IgD-negative memory B cell (primary cell): ENCODE results near the gene RSPH10B2. TPM values are rescaled to one million over a fixed set of nuclear protein-coding genes. Genes with fewer than 3 reads are reported as not detected.
"Not testable (repeated sequence)": the region's sequence is repeated elsewhere in the genome, so short reads cannot be mapped to it uniquely, and the experiment has no call there.

Experiments
- H3K27ac Mint-ChIP-seq, 3 donors: one replicate each; pipeline ENCODE4 v1.8.0; 2020 to 2022; ENCODE audit warnings: mild to moderate bottlenecking in 3 of 3, mixed read lengths in 3 of 3, moderate library complexity in 1 of 3
- H3K27me3 Mint-ChIP-seq: one replicate; pipeline ENCODE4 v1.8.0; 2021; ENCODE audit warnings: mixed read lengths
- H3K36me3 Mint-ChIP-seq: one replicate; pipeline ENCODE4 v1.8.0; 2020; ENCODE audit warnings: mild to moderate bottlenecking, mixed read lengths
- H3K4me1 Mint-ChIP-seq, 3 donors: one replicate each; pipeline ENCODE4 v1.8.0; 2020 to 2022; ENCODE audit warnings: mixed read lengths in 3 of 3, mild to moderate bottlenecking in 1 of 3
- H3K4me3 Mint-ChIP-seq, 4 donors: one replicate each; pipeline ENCODE4 v1.8.0; 2020 to 2022; ENCODE audit warnings: mild to moderate bottlenecking in 4 of 4, mixed read lengths in 4 of 4, moderate library complexity in 3 of 4
- H3K9me3 Mint-ChIP-seq, 3 donors: one replicate each; pipeline ENCODE4 v1.8.0; 2020 to 2021; ENCODE audit warnings: mixed read lengths in 3 of 3, mild to moderate bottlenecking in 1 of 3
- polyA plus RNA-seq: library from polyadenylated mRNA; unstranded; fragments of 300-500 nt; fragmentation: Illumina TruSeq; gene quantifications from one replicate; pipeline ENCODE4 v1.2.3, GENCODE V29; 2021

RSPH10B2 gene
- polyA plus RNA-seq, 1 donor from 2014 or later = not detected

DNA sequence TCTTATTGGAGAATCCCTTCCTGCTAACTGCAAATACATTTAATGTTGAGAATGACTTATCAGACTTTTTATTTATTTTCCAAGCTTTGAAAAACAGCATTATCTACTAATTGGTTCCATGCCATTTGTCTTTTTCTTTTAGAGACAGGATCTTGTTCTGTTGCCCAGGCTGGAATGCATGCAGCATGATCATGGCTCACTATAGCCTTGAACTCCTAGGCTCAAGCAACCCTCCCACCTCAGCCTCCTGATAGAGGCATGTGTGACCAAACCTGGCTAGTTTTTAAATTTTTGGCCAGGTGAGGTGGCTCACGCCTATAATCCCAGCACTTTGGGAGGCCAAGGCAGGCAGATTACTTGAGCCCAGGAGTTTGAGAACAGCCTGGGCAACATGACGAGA is 59.1 kb downstream of the RSPH10B2 start:
- not testable (repeated sequence) for H3K36me3 Mint-ChIP-seq, H3K4me3 Mint-ChIP-seq, H3K27me3 Mint-ChIP-seq, H3K27ac Mint-ChIP-seq, H3K9me3 Mint-ChIP-seq, H3K4me1 Mint-ChIP-seq

DNA sequence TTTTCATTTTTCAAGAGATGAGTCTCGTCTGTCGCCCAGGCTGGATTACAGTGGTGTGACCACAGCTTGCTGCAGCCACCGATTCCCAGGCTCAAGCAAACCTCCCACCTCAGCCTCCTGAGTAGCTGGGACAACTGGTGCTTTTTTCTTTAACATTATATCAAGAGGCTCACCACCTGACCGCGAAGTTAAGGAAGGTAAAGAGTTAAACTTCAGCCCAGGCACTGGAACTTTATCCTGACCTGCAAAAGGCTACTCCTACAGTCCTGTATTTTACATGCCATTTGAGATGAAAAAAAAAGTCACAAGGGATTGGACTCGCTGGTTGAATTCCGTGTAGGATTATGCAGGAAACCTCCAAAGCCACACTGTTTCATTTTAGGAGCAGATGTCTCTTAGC is 61.6 kb downstream of the RSPH10B2 start:
- not testable (repeated sequence) for H3K4me3 Mint-ChIP-seq, H3K36me3 Mint-ChIP-seq, H3K27ac Mint-ChIP-seq, H3K4me1 Mint-ChIP-seq, H3K9me3 Mint-ChIP-seq, H3K27me3 Mint-ChIP-seq

DNA sequence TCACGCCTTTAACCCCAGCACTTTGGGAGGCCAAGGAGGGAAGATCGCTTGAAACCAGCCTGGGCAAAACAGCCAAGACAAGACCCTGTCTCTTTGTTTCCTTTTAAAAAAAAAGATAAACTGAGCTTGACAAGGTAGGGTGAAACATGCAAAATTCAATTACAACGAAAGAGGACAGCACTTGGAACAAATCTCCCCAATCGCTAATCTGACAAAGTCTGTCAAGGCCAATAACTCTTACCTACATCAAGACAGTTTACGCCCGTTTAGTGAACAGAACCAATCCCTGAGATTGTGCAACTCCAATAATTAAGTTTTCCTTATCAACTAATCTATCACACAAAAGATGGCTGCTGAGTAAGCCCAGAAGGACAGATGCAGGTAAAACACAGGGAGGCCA is 67.7 kb downstream of the RSPH10B2 start:
- H3K9me3 Mint-ChIP-seq, H3K27me3 Mint-ChIP-seq, H3K36me3 Mint-ChIP-seq, H3K4me3 Mint-ChIP-seq, H3K4me1 Mint-ChIP-seq: not testable (repeated sequence)
- peak overlapping the region in 1 of 3 donors; percentile 81 for H3K27ac Mint-ChIP-seq

DNA sequence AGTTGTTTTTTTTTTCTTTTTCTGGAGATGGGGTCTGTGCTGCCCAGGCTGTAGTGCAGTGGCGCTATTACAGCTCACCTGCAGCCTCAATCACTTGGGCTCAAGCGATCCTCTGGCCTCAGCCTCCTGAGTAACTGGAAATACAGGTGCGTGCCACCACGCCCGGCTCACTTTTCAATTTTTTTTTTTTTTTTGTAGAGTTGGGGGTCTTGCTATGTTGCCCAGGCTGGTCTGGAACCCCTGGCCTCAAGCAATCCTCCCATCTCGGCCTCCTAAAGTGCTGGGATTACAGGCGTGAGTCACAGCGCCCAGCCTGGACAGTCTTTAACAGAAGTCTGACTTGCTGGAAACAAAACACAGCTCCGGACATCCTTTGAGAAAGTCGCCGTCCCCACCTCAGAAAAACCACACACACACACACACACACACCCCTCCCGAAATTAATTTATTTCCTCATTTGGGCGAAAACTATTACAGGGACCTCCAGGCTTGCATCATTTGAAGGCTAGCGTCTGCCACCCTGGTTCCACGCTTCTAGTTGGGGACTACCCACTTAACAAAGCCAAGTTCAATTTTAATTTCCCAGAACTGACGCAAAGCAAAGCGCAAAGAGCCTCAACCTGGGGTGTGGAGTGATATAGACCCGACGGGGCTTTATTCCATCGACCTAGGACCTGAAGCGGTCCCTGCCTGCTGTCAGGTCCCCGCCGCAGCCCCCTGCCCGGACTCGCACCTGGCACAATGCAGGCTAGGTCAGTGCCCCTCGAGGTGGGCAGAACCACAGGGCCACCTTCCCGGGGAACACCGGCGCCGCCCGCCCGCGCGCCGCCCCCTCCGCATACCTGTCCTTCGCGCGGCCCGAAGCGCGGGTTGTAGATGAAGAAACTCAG is 71.6 kb downstream of the RSPH10B2 start:
- H3K4me1 Mint-ChIP-seq, H3K36me3 Mint-ChIP-seq, H3K27me3 Mint-ChIP-seq, H3K9me3 Mint-ChIP-seq: not testable (repeated sequence)
- Mint-ChIP-seq H3K4me3 (peak overlapping the region in 3 of 4 donors; percentile 55 to 98 (median 78)), H3K27ac (peak overlapping the region in 1 of 3 donors; percentile 91)

DNA sequence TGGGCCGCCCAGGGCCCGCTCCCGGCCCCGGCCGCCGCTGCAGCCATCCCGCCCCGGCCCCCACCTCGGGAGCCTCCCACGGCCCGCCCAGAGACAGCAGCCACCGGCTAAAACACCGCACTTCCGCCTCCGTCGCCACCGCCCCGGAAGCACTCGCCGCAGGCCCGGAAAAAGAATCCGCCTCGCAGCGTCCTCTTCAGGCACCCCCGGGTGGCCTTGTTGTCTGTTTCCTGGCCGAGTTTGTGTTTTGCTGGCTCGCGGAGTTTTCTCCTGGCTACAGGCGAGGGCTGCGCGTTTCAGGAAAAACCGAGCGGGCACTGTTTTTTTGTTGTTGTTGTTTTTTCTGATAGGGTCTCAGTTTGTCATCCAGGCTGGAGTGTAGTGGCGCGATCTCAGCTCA is 72.2 kb downstream of the RSPH10B2 start, which contains the start of gene CCZ1B:
TSS of gene CCZ1B (minus strand) at position 125 of the 400 bp plus-strand sequence. CDS start at position 47, 78 bp downstream.
- Mint-ChIP-seq H3K27ac (peak within 1 kb of the TSS; percentile 79 to 91 (median 91)), H3K4me3 (peak within 1 kb of the TSS; percentile 95 to 98 (median 98))
- not testable (repeated sequence) for H3K27me3 Mint-ChIP-seq, H3K36me3 Mint-ChIP-seq, H3K9me3 Mint-ChIP-seq, H3K4me1 Mint-ChIP-seq

DNA sequence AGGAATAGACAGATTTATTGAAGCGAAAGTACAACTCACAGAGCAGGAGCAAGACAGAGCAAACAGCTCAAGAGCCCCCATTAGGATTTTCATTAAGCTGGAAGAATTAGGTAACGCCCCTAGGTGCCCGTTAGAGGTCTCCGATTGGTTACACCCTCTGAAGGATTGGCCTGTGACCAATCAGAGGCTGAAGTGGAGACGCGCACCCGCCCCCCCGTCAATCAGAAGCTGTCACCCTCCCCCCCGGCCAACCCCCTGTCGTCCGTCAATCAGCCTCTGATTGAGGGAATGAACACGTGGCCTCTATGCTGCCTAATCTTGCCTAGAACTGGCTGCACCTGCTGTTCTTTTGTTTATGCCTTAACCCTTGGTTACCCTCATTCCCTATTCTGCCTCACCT is 73.3 kb downstream of the RSPH10B2 start:
- not testable (repeated sequence) for H3K4me1 Mint-ChIP-seq, H3K27me3 Mint-ChIP-seq
- H3K27ac Mint-ChIP-seq = peak overlapping the region in 1 of 3 donors; percentile 67

DNA sequence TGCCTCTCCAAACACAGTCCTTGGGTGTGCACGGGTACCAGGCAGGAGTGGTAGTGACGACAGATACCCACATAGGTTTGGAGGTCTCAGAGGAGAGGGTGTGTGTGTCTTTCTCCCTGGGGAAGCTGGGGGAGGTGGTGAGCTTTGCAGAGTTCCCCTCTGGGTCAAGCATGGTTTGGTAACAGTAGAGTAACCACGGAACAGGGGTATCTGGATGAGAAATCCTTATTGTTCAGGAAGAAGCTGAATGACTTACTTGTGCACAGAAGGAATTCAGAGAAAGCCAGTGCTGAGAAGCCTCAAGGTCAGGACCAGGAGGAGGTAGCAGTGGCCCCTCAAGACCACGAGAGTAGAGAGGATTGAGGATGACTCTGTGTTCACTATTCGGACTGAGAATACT is 75.7 kb downstream of the RSPH10B2 start:
- not testable (repeated sequence) for H3K9me3 Mint-ChIP-seq, H3K4me1 Mint-ChIP-seq, H3K36me3 Mint-ChIP-seq, H3K27ac Mint-ChIP-seq
- Mint-ChIP-seq H3K4me3 (peak overlapping the region in 1 of 4 donors; percentile 12), H3K27me3 (peaks cover 11% of the 10 kb centered on the region)

More for the DNA sequence above, 73.3 kb downstream of the RSPH10B2 start:
- H3K4me3 Mint-ChIP-seq = peak overlapping the region in 2 of 4 donors; percentile 58 to 68
- H3K36me3 Mint-ChIP-seq, H3K9me3 Mint-ChIP-seq: not testable (repeated sequence)

DNA sequence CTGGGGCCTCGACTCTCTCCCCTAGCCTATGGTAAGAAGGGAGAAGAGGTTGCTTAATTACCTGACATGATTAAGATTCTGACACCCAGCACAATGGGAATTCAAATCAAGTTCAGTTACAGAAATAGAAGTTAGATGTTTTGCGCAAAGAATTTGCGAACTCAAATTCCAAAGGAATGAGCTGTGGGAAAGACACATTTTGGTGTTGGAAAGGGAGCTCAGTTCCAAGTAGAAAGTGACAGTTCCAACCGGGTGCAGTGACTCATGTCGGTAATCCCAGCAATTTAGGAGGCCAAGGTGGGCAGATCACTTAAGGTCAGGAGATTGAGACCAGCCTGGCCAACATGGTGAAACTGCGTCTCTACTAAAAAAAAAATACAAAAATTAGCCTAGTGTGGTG is 76.1 kb downstream of the RSPH10B2 start:
- not testable (repeated sequence) for H3K4me1 Mint-ChIP-seq, H3K36me3 Mint-ChIP-seq, H3K27ac Mint-ChIP-seq

DNA sequence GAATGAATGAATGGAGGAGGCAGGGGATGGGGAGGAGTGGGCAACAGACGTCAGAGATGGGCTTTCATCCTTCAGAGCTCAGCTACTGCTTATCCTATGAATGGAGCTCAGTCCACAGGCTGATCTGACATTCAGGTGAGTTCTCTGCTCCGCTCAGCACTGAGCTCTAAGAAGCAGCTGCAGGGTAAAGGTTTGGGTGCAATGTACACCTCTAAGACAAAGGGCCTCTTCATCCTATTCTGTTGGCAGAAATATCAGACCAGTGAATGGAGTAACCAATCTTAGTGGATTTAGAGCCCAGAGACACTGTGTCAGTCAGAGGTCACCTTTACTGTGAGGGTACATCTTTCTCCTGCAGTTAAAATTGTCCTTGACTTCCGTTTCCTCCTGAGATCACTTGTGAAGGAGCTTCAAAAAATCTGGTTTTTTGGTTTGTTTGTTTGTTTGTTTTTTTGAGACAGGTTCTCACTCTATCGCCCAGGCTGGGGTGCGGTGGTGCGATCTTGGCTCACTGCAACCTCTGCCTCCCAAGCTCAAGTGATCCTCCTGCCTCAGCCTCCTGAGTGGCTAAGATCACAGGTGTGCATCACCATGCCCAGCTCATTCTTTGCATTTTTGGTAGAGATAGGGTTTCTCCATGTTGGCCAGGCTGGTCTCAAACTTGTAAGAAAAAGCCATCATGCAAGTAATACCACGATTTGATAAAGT is 77.3 kb downstream of the RSPH10B2 start:
- H3K27ac Mint-ChIP-seq = no peak overlapping the region
- no peak overlapping the region for H3K4me3 Mint-ChIP-seq
- no peaks in the 10 kb centered on the region for H3K36me3 Mint-ChIP-seq
- peaks cover 0 to 2% (median 0%) of the 10 kb centered on the region in 3 donors for H3K9me3 Mint-ChIP-seq
- peaks cover 18% of the 10 kb centered on the region for H3K27me3 Mint-ChIP-seq
- peaks cover 0 to 2% (median 1%) of the 10 kb centered on the region in 3 donors for H3K4me1 Mint-ChIP-seq

More for the DNA sequence above, 76.1 kb downstream of the RSPH10B2 start:
- Mint-ChIP-seq H3K4me3 (peak overlapping the region in 1 of 4 donors; percentile 3), H3K27me3 (peaks cover 11% of the 10 kb centered on the region)
- H3K9me3 Mint-ChIP-seq = not testable (repeated sequence)

DNA sequence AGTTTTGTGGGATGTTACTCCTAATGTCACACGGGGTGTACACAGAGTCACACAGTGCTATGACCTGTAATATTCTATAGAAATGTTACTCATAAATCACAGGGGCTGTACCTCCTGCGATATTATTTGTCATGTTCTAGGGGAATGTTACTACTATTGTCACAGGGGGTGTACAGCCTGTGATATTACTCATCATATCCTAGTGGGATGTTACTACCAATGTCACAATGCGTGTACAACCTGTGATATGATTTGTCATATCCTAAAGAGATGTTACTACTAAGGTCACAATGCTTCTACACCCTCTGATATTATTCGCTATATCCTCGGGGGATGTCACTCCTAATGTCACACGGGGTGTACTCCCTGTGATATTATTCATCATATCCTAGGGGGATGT is 79.7 kb downstream of the RSPH10B2 start:
- peaks cover 21% of the 10 kb centered on the region for H3K27me3 Mint-ChIP-seq
- H3K36me3 Mint-ChIP-seq = peaks cover 2% of the 10 kb centered on the region
- no peaks in the 10 kb centered on the region for H3K4me1 Mint-ChIP-seq

DNA sequence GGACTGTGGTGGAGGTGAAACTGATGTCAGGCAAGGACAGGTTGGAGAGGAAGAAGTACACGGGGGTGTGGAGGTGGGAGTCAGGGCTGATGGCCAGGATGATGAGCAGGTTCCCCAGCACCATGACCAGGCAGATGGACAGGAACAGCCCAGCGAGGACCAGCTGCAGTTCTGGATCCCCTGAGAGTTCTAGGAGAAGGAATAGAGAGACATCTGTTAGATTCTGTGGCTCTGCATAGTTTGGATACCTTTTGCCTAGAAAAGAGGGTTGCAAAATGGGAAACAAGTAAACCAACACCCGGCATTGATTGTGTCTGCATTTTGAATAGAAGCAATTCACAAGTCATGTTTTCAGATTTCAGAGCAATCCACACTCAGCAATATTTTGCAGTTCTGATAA is 81.6 kb downstream of the RSPH10B2 start:
- H3K4me3 Mint-ChIP-seq, H3K27ac Mint-ChIP-seq, H3K4me1 Mint-ChIP-seq, H3K9me3 Mint-ChIP-seq, H3K36me3 Mint-ChIP-seq: not testable (repeated sequence)
- peaks cover 18% of the 10 kb centered on the region for H3K27me3 Mint-ChIP-seq

More for the DNA sequence above, 79.7 kb downstream of the RSPH10B2 start:
- H3K4me3 Mint-ChIP-seq = no peak overlapping the region
- no peak overlapping the region for H3K27ac Mint-ChIP-seq
- no peaks in the 10 kb centered on the region for H3K9me3 Mint-ChIP-seq

DNA sequence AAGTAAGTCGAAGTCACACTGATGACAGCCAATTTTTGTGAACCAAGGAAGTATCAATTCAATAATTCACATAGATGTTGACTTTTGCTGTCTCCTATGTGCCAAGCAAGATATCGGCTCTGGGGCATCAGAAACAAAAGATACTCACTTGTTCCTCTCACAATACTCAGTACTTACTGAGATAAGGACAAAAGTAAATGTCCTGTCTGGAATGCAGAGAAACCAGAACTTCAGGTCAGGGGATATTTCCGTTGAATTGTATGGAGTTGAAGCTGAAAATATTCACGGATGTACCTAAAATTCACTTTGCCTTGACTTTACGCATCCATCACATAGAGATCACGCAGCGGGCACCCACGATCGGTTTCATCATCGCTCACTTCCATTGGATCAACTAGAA is 83.2 kb downstream of the RSPH10B2 start:
- H3K27ac Mint-ChIP-seq, H3K36me3 Mint-ChIP-seq, H3K4me3 Mint-ChIP-seq, H3K9me3 Mint-ChIP-seq, H3K4me1 Mint-ChIP-seq: not testable (repeated sequence)
- peaks cover 21% of the 10 kb centered on the region for H3K27me3 Mint-ChIP-seq

DNA sequence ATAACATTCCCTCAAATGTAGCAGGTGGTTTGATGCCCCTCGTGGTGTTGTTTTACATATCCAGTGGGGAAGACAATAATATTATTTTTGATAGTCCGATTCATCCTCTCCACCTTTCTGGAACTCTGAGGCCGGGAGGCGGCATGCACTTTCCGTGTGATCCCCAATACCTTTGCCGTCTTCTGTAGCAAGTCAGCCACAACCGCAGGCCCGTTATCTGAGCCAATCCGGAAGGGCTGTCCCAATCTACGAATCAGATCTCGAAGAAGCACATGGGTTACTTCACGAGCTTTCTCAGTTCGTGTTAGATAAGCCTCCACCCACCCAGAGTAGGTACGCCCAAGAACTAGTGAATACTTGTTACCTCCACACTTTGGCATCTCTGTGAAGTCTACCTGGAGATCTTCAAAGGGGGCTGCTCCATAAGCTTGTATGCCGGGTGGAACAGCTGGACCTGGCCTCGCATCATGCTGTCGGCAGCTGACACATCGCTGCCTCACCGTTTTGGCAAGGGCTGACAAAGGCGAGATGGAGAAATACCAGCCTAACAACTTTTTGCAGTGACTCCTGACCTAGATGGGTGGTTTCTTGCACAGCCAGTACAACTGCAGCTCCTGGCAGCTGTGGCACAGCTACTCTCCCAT is 88.5 kb downstream of the RSPH10B2 start:
- H3K4me1 Mint-ChIP-seq, H3K27ac Mint-ChIP-seq, H3K4me3 Mint-ChIP-seq, H3K9me3 Mint-ChIP-seq, H3K36me3 Mint-ChIP-seq: not testable (repeated sequence)
- H3K27me3 Mint-ChIP-seq = peaks cover 21% of the 10 kb centered on the region

DNA sequence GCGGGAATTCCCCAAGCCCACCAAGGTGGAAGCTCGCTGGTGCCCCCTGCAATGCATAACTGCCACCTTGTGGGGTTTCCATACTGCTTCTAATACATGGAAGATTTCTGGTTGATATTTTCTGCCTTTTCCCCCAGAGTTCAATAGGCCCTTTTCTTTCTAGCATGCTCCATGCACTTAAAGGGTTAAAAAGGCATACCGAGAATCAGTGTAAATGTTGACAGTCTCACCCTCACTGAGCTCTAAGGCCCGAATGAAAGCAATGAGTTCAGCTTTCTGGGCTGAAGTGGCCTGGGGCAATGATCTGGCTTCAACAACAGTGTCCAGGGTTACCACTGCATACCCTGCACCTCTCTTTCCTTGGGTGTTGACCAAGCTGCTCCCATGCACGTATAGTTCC is 89.2 kb downstream of the RSPH10B2 start:
- H3K4me3 Mint-ChIP-seq, H3K9me3 Mint-ChIP-seq, H3K27ac Mint-ChIP-seq, H3K4me1 Mint-ChIP-seq, H3K36me3 Mint-ChIP-seq: not testable (repeated sequence)
- H3K27me3 Mint-ChIP-seq = peaks cover 21% of the 10 kb centered on the region

DNA sequence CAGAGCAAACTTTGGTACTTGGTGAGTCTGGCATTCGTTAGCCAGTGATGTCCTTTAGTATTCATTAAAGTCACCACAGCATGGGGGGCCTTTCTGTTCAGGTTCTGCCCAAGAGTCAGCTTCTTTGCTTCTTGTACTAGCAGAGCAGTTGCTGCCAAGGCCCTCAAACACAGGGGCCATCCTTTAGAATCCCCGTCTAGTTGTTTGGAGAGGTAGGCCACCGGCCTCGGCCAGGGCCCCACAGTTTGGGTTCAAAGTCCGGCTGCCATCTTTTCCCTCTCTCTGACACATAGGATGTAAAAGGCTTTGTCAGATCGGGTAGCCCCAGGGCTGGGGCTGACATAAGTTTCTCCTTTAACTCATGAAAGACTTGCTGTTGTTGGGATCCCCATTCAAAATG is 89.8 kb downstream of the RSPH10B2 start:
- H3K4me3 Mint-ChIP-seq, H3K4me1 Mint-ChIP-seq, H3K27ac Mint-ChIP-seq, H3K9me3 Mint-ChIP-seq, H3K36me3 Mint-ChIP-seq: not testable (repeated sequence)
- peaks cover 21% of the 10 kb centered on the region for H3K27me3 Mint-ChIP-seq
